ENCODE results near the gene ADGRG2. TPM values are rescaled to one million over a fixed set of nuclear protein-coding genes. Genes with fewer than 3 reads are reported as not detected.

Gene ADGRG2
- total and polyA plus RNA-seq, 2 of the 13 experiments (the other 11 are each of a cell fraction or from before 2014, with no cell fraction given): not detected

DNA sequence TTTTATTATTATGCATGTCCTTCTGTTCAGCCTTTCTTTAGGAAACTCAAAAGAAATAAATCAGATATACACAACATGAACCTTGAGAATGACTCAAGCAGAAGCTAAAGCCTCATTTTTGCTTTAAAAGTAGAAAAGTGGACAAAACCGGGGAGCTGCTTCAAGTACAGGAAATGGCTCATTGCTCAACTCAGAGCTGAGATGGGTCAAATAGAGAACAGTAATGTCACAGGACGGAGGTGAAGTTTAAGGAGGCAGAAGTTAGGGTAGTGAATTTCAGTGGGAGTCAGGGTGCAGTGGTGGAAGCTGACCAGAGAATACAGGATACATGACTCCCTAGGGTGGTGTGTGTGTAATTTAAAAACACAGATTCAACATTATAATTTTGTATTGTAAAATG, 160.6 kb downstream of the ADGRG2 start:
- Histone ChIP-seq H3K4me3 (replicated peaks in 1 of 3; ENCODE audit: insufficient read depth in 1 of 3, low read depth in 2 of 3, low read length in 3 of 3) (no peak overlapping the region), H3K79me2 (ENCODE audit: insufficient read depth, low read length) (peaks cover 49% of the 10 kb centered on the region), H3K4me2 (ENCODE audit: low read depth, low read length) (no peak overlapping the region), H3K9me3 (ENCODE audit: low read length) (no peaks in the 10 kb centered on the region), H3K36me3 (replicated peaks in 1 of 2; ENCODE audit: control insufficient read depth in 1 of 2, insufficient read depth in 2 of 2, low read length in 2 of 2) (peaks cover 1 to 3% of the 10 kb centered on the region in 2 experiments; a peak in 2 of 5 replicates), H3K9ac (ENCODE audit: insufficient read depth, low read depth, low read length) (no peak overlapping the region), H3K27ac (ENCODE audit: extremely low read length, insufficient read depth, low read length) (no peak overlapping the region), H4K20me1 (ENCODE audit: insufficient read depth, low read length) (peaks cover 28% of the 10 kb centered on the region), H3K27me3 (ENCODE audit: control insufficient read depth in 1 of 2, insufficient read depth in 2 of 2, low read length in 2 of 2) (no peaks in the 10 kb centered on the region), H2AFZ (ENCODE audit: low read length) (no peak overlapping the region), H3K4me1 (ENCODE audit: insufficient read depth, low read length) (peaks cover 6% of the 10 kb centered on the region; the same call in 1 of the 2 replicates)
- DNase-seq (ENCODE audit: low spot score) (no peak), FAIRE-seq (no peak), ATAC-seq (no peak)
- intact Hi-C loops (cut with micrococcal nuclease; ENCODE audit: unreplicated experiment) (loop anchor here (2.0 kb wide), 1 partner anchor 25 kb away; no protein-coding TSS in a partner anchor), in situ Hi-C loops (cut with HindIII; ENCODE audit: extremely low pct_ligation_motif_present, low pct_unique_long_range_greater_than_20kb) (no loop called here)
- BruUV-seq (replicated peaks): no TSS peak
- 85% methylated on average over 2 of the region's 2 CpGs for WGBS (ENCODE audit: low lambda C conversion rate)
- CTCF ChIA-PET (ENCODE audit: low intra/inter-chr PET ratio, low total read pairs): no interaction called here
- POLR2A ChIA-PET: interaction anchor here (0.8 kb wide), 1 partner anchor 22 kb away, joined by 4 read pairs; the partner anchor contains the start of gene PHKA2
- TF ChIP-seq LCORL (IDR thresholded peaks at IDR 0.05) (no peak), LCORL (CRISPR knock-in tag; IDR thresholded peaks at IDR 0.05) (no peak), ZNF766 (CRISPR knock-in tag; IDR thresholded peaks at IDR 0.05; ENCODE audit: borderline replicate concordance) (no peak), GATA4 (IDR thresholded peaks at IDR 0.05; ENCODE audit: borderline replicate concordance, low read depth) (no peak), TGIF2 (CRISPR knock-in tag; IDR thresholded peaks at IDR 0.05) (no peak), DPF2 (CRISPR knock-in tag; IDR thresholded peaks at IDR 0.05; ENCODE audit: borderline replicate concordance, low read depth) (no peak), CBX1 (IDR thresholded peaks at IDR 0.05; ENCODE audit: low read depth) (no peak), SRSF9 (IDR thresholded peaks at IDR 0.05; ENCODE audit: borderline replicate concordance, insufficient read depth, low read depth, low read length, poor library complexity, severe bottlenecking) (no peak), TCF7L2 (IDR thresholded peaks at IDR 0.05; ENCODE audit: low read depth, low read length) (no peak), MYNN (CRISPR knock-in tag; IDR thresholded peaks at IDR 0.05; ENCODE audit: low read depth) (no peak), ZNF550 (CRISPR knock-in tag; IDR thresholded peaks at IDR 0.05; ENCODE audit: borderline replicate concordance) (no peak), ZNF883 (CRISPR knock-in tag; IDR thresholded peaks at IDR 0.05; ENCODE audit: not compliant biosample characterization) (no peak), FOXC1 (CRISPR knock-in tag; IDR thresholded peaks at IDR 0.05; ENCODE audit: borderline replicate concordance) (no peak)
- TF ChIP-seq, protein P1, sequence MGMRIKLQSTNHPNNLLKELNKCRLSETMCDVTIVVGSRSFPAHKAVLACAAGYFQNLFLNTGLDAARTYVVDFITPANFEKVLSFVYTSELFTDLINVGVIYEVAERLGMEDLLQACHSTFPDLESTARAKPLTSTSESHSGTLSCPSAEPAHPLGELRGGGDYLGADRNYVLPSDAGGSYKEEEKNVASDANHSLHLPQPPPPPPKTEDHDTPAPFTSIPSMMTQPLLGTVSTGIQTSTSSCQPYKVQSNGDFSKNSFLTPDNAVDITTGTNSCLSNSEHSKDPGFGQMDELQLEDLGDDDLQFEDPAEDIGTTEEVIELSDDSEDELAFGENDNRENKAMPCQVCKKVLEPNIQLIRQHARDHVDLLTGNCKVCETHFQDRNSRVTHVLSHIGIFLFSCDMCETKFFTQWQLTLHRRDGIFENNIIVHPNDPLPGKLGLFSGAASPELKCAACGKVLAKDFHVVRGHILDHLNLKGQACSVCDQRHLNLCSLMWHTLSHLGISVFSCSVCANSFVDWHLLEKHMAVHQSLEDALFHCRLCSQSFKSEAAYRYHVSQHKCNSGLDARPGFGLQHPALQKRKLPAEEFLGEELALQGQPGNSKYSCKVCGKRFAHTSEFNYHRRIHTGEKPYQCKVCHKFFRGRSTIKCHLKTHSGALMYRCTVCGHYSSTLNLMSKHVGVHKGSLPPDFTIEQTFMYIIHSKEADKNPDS (CRISPR knock-in tag; IDR thresholded peaks at IDR 0.05): no peak
- TF ChIP-seq, protein P2, sequence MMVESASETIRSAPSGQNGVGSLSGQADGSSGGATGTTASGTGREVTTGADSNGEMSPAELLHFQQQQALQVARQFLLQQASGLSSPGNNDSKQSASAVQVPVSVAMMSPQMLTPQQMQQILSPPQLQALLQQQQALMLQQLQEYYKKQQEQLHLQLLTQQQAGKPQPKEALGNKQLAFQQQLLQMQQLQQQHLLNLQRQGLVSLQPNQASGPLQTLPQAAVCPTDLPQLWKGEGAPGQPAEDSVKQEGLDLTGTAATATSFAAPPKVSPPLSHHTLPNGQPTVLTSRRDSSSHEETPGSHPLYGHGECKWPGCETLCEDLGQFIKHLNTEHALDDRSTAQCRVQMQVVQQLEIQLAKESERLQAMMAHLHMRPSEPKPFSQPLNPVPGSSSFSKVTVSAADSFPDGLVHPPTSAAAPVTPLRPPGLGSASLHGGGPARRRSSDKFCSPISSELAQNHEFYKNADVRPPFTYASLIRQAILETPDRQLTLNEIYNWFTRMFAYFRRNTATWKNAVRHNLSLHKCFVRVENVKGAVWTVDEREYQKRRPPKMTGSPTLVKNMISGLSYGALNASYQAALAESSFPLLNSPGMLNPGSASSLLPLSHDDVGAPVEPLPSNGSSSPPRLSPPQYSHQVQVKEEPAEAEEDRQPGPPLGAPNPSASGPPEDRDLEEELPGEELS (CRISPR knock-in tag; IDR thresholded peaks at IDR 0.05): no peak
- TF ChIP-seq, protein P3, sequence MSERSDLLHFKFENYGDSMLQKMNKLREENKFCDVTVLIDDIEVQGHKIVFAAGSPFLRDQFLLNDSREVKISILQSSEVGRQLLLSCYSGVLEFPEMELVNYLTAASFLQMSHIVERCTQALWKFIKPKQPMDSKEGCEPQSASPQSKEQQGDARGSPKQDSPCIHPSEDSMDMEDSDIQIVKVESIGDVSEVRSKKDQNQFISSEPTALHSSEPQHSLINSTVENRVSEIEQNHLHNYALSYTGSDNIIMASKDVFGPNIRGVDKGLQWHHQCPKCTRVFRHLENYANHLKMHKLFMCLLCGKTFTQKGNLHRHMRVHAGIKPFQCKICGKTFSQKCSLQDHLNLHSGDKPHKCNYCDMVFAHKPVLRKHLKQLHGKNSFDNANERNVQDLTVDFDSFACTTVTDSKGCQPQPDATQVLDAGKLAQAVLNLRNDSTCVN (CRISPR knock-in tag; IDR thresholded peaks at IDR 0.05; ENCODE audit: borderline replicate concordance): no peak
- TF ChIP-seq, protein P4, sequence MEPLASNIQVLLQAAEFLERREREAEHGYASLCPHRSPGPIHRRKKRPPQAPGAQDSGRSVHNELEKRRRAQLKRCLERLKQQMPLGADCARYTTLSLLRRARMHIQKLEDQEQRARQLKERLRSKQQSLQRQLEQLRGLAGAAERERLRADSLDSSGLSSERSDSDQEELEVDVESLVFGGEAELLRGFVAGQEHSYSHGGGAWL (CRISPR knock-in tag; IDR thresholded peaks at IDR 0.05): no peak
- TF ChIP-seq, protein P5, sequence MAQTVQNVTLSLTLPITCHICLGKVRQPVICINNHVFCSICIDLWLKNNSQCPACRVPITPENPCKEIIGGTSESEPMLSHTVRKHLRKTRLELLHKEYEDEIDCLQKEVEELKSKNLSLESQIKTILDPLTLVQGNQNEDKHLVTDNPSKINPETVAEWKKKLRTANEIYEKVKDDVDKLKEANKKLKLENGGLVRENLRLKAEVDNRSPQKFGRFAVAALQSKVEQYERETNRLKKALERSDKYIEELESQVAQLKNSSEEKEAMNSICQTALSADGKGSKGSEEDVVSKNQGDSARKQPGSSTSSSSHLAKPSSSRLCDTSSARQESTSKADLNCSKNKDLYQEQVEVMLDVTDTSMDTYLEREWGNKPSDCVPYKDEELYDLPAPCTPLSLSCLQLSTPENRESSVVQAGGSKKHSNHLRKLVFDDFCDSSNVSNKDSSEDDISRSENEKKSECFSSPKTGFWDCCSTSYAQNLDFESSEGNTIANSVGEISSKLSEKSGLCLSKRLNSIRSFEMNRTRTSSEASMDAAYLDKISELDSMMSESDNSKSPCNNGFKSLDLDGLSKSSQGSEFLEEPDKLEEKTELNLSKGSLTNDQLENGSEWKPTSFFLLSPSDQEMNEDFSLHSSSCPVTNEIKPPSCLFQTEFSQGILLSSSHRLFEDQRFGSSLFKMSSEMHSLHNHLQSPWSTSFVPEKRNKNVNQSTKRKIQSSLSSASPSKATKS (CRISPR knock-in tag; IDR thresholded peaks at IDR 0.05): no peak

All from HepG2 (cell line).